Urinary bladder (tissue), 4 donors: Measurements from ENCODE around the gene CTBP1. TPM values are rescaled to one million over a fixed set of nuclear protein-coding genes. Genes with fewer than 3 reads are reported as not detected.

ENCODE experiments used
- DNase-seq: peaks from one replicate; pipeline ENCODE4 v3.0.0-alpha.2; 2015; ENCODE audit errors: extremely low spot score
- H3K27ac ChIP-seq: one replicate; pipeline ENCODE4 v1.5.1; 2013; ENCODE audit warnings: low read depth, mild to moderate bottlenecking, moderate library complexity
- H3K36me3 ChIP-seq: one replicate; pipeline ENCODE4 v1.6.1; 2013; ENCODE audit warnings: mild to moderate bottlenecking, moderate library complexity; ENCODE audit not compliant: insufficient read depth
- H3K4me1 ChIP-seq: one replicate; pipeline ENCODE4 v1.6.1; 2013; ENCODE audit warnings: mild to moderate bottlenecking, moderate library complexity; ENCODE audit not compliant: insufficient read depth
- H3K4me3 ChIP-seq: one replicate; pipeline ENCODE4 v1.5.1; 2013; ENCODE audit warnings: low read depth, low read length
- WGBS: extraction: QIAGEN DNeasy Blood & Tissue Kit; methylation state at CpG from one replicate; pipeline ENCODE4 v1.1.7; 2013; 5-methylcytosine and 5-hydroxymethylcytosine counted together
- polyA plus RNA-seq: library from polyadenylated mRNA; stranded (reverse); fragments of 200-250 nt; gene quantifications from one replicate; pipeline ENCODE4 v1.2.3, GENCODE V29; 2013
- total RNA-seq: library from RNA; depleted of rRNA; stranded (reverse); fragments of >200 nt; gene quantifications from one replicate; pipeline ENCODE4 v1.2.3, GENCODE V29; 2014
- donor health status: healthy with polysubstance abuse.
- donor health status: healthy.

Gene CTBP1
- total and polyA plus RNA-seq, 2 donors = 85.9 to 140 TPM

DNA sequence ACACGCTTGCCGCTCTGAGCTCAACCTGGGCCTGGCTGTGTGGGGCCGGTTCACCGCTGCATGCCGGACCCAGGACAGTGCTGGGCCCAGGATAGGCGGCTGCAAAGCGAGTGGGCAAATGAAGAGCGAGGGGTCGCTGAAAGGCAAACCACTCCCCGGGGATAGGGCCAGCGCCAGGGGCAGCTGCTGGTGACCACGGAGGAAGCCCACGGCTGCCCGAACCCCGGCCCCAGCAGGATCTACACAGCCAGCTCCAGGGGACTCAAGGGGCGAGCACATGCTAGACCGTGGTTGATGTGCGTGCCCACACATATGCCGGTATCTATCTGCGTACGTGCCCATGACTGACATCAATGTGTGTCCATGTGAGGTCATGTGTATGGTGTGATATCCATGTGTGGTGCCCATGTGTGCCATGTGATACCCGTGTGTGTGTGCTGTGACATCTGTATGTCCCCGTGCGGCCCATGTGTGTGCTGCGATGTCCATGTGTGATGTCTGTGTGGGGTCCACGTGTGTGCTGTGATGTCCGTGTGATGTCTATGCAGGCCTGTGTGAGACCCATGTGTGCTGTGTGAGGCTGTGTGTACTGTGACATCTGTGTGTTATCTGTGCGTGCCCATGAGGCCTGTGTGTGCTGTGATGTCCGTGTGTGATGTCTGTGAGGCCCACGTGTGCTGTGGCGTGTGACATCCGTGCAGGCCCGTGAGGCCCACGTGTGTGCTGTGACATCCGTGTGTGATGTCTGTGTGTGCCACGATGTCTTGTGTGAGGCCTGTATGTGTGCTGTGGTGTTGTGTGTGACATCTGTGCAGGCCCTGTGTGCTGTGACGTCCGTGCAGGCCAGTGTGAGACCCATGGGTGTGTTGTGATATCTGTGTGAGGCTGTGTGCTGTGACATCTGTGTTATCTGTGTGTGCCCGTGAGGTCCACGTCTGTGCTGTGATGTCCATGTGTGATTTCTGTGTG, 24.8 kb downstream of the CTBP1 start:
- no peak for DNase-seq
- no peak overlapping the region for H3K4me3 ChIP-seq
- no peaks in the 10 kb centered on the region for H3K4me1 ChIP-seq
- no peak overlapping the region for H3K27ac ChIP-seq
- peaks cover 8% of the 10 kb centered on the region for H3K36me3 ChIP-seq
- WGBS = 94% methylated on average over 40 of the region's 40 CpGs

DNA sequence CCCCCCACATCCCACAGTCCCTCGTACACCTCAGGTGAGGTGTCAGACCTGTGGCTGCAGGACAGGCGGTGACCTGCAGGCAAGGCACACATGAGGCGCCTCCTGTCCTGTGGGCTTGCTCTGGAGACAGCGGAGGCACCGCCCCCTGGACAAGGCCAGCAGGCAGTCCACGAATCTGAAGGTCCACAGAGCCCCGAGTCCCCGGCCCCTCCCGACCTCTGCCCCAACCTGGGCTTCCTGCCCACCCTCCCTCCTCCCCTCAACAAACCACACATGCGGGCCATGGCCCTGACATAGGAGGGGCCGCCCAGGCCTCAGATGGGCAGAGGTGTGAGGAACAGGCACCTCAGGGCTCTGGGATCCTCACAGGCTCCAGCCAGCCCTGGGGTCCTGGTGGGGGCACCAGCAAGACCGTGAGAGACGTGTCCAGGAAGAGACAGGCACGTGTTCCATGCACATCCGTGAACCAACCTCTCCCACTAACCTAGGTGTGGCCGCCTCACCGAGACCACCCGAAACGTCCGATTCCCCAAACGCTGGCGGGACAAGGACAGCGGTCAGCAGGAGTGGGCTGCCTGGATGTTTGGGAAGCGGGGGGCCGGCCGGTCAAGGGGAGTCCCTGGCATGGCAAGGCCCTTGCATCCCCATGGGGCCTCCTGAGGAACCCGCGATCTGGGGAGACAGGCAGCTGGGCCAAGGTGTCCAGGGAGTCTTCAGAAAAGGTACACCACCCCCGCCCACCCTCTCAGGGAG, 25.8 kb downstream of the CTBP1 start:
- WGBS = 87% methylated on average over 29 of the region's 29 CpGs
- Histone ChIP-seq H3K36me3 (peaks cover 8% of the 10 kb centered on the region), H3K27ac (no peak overlapping the region)

DNA sequence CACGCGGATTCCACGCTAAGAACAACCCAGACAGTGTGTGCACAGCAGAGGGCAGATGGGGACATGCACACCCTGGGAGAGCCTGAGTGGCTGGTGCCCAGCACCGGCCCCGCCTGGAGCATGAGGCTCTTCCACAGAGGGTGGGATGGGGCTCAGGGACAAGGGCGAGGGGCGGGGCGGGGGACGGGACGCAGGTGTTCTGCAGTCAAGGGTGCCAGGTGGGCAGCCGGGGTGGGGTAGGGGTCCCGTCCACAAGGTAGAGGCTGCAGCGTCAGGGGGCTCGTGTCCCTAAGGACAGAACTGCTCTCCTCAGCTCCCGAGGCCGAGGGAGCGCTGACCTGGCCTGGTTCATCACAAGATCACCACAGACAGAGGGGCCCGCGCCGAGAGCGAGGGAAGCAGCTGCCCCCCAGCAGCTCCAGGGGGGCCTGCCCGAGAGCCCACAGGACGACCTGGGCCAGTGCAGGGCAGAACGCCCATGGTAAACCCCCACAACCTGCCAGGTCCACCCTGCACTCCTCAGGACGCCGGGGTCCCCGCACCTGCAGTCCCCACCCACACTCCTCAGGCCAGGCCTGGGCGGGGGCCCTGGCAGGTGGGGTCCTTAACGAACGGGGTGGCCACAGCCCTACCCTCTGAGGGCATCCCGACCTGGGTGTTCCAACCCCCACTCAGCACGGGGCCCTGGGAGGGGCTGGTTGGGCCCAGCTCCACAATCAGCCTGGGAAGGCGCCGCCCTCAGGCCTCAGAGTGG, 26.7 kb downstream of the CTBP1 start:
- H3K4me1 ChIP-seq = peaks cover 3% of the 10 kb centered on the region
- H3K27ac ChIP-seq = no peak overlapping the region
- DNase-seq = no peak
- H3K4me3 ChIP-seq = no peak overlapping the region
- H3K36me3 ChIP-seq = peaks cover 8% of the 10 kb centered on the region
- WGBS = 92% methylated on average over 34 of the region's 34 CpGs

More for the DNA sequence above, 25.8 kb downstream of the CTBP1 start:
- no peak overlapping the region for H3K4me3 ChIP-seq
- no peak for DNase-seq
- no peaks in the 10 kb centered on the region for H3K4me1 ChIP-seq

DNA sequence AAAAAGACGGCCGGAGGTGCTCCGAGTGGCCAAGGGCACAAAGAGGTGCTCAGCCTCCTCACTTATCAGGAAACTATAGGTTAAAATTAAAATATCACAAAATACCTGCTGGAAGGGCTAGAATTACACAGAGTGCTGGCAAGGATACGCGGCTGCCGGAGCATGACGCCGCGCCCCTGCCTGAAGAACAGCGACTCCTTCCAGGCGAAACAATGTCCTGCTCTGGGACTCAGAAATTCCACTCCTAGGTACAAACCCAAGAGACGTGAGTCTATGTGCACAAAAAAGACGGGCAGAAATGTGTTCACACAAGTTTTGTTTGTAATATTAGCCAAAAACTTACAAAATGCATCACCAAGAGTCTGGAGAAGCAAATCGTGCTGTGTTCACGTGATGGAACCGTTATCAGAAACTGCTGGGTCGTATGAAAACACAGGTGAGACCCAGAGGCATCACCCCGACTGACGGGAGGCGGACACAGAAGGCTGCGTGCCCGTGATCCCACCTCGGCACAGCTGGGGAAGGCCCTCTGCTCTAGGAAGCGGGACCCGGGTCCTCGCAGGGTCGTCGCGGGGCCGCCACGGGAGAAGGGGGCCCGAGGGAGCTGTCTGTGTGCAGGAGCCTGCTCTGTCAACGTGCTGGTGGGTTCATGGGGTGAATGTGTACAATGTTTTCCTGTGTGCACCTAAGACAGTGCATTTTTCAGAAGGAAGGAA, 27.6 kb downstream of the CTBP1 start:
- Histone ChIP-seq H3K36me3 (peaks cover 8% of the 10 kb centered on the region), H3K4me3 (no peak overlapping the region), H3K27ac (no peak overlapping the region), H3K4me1 (peaks cover 3% of the 10 kb centered on the region)
- DNase-seq = no peak
- 91% methylated on average over 33 of the region's 33 CpGs for WGBS

DNA sequence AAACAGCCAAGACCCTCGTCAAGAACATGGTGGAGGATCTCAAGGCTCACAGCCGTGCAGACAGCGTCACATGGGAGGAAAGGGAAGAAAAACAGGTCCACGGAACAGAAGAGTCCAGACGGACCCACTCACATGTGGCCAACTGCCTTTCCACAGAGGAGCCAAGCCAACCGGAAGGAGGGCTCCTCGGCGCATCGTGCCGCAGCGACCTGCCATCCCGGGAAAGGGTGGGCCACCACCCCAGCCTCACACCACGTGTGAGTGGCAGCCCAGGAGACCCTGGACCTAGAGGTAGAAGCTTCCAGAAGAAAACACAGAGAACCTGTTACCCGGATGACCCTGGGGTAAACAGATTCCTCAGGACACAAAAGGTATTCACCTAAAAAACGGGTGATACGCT, 28.4 kb downstream of the CTBP1 start:
- peaks cover 8% of the 10 kb centered on the region for H3K36me3 ChIP-seq
- WGBS = 93% methylated on average over 16 of the region's 16 CpGs
- no peak overlapping the region for H3K27ac ChIP-seq
- DNase-seq = no peak
- peaks cover 3% of the 10 kb centered on the region for H3K4me1 ChIP-seq
- no peak overlapping the region for H3K4me3 ChIP-seq

DNA sequence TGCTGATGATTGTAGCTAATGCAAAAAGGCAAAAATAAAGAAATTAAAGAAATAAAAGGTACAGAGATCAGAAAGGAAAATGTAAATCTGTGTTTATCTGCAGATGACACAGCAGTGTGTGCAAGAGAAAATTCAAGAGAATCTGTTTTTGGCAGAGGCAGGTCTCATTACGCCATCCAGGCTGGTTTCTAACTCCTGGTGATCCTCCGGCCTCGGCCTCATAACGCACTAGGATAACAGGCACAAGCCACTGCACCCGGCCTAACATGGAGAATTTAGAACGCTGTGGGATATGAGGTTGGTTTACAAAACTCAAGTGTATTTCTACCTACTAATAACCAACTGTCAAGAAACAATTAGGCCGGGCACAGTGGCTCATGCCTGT, 29.4 kb downstream of the CTBP1 start:
- H3K36me3 ChIP-seq = peaks cover 10% of the 10 kb centered on the region

DNA sequence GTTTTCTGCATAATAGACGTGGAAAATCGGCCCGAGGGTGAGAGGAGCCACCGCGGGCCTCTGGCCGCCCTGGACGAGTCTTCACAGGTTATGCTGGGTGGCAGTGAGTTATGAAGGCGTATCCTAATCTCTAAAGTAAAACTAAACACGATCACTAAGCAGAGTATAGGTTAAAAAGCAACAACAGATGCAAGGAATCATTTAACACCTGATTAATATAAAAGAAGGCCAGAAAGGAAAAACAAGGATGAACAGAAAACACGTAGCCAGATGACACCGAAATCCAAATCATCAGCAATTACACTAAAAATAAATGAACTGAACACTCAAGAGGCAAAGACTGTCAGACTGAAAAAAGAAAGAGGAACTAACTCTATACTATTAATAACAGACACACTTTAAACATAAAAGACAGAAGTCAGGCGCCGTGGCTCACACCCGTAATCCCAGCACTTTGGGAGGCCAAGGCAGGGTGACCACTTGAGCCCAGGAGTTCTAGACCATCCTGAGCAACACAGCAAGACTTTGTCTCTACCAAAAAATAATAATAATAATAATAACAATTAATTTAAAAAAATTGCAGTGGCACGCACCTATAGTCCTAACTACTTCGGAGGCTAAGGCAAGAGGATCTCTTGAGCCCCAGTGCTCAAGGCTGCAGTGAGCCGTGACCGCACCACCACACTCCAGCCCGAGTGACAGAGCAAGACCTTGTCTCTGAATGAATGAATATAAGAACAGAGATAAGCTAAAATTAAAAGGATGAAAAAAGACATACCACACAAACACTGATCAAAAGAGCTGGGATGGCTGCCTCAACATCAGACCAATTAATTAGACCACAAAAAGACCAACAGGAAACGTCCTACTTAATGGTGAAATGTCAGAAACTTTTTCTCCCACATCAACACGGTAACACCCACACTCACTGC, 30.0 kb downstream of the CTBP1 start:
- Histone ChIP-seq H3K27ac (no peak overlapping the region), H3K4me3 (no peak overlapping the region), H3K36me3 (peaks cover 9% of the 10 kb centered on the region), H3K4me1 (peaks cover 3% of the 10 kb centered on the region)
- WGBS = 77% methylated on average over 21 of the region's 21 CpGs
- no peak for DNase-seq

More for the DNA sequence above, 29.4 kb downstream of the CTBP1 start:
- no peak for DNase-seq
- 91% methylated on average over 7 of the region's 7 CpGs for WGBS
- Histone ChIP-seq H3K27ac (no peak overlapping the region), H3K4me3 (no peak overlapping the region), H3K4me1 (peaks cover 3% of the 10 kb centered on the region)

DNA sequence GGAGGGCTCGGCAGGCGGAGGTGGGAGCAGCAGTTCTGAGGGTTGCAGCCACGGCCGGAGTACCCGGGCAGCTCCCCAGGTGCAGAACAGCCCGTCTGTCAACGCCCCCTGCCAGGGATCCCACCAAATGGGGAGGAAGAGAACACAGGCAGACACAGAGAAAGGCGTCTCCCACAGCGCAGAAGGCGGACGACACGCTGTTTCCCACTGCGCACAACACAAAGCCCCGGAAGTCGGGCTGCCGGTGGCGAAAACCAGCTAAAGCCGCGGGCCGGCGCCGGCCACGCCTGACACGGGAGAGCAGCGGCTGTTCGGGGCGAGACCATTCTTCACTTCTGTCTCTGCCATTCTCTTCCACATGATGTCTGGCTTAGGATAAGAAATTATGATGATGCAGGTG, 31.6 kb downstream of the CTBP1 start:
- Histone ChIP-seq H3K36me3 (peaks cover 7% of the 10 kb centered on the region), H3K4me3 (no peak overlapping the region), H3K27ac (no peak overlapping the region), H3K4me1 (peaks cover 3% of the 10 kb centered on the region)
- WGBS = 93% methylated on average over 27 of the region's 27 CpGs
- DNase-seq = no peak

DNA sequence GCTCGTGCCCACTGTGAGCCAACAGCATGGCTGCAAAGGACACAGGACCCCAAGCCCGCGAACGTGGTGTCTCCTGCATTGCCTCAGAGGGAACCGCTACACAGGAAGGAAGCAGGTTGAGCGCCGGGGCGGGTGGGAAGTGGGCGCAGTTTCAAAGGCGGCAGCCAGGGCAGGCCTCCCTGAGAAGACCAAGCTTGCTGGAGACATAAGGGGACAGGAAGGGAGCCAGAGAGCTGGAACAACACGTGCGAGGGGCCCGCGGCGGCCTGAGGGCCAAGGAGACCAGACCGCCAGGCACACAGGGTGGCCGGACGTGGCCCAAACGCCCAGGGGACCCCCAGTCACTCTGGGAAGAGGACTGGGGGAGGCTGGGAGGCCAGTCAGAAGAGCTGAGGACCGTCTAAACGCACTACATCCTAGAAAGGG, 32.0 kb downstream of the CTBP1 start:
- Histone ChIP-seq H3K36me3 (peaks cover 9% of the 10 kb centered on the region), H3K27ac (no peak overlapping the region), H3K4me1 (peaks cover 3% of the 10 kb centered on the region), H3K4me3 (no peak overlapping the region)
- DNase-seq = no peak
- 73% methylated on average over 21 of the region's 21 CpGs for WGBS

DNA sequence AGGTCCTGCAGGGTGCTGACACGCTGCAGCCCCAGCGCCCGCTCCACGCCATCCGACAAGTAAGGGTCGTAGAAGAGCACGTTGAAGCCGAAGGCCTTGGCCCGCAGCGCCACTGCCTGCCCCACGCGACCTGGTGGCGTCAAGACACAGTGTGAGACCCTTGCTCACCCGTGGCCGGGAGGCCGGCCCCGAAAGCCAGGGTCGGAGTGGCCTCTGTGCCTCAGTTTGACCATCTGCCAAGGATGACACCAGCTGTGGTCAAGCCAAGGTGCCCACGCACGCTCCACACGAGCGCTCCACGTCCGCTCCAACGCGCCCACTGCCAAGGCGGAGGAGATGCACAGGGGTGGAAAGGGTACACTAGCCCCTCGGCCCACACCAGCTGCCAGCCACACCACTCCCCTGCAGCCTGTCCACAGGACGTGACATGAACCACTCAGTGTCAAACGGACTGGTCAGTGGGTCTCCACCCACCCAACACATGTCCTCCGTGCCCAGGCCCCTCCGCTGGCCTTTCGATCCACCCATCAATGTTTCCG, 32.8 kb downstream of the CTBP1 start:
- no peak overlapping the region for H3K27ac ChIP-seq
- WGBS = 94% methylated on average over 34 of the region's 34 CpGs
- H3K36me3 ChIP-seq = peaks cover 7% of the 10 kb centered on the region
- no peak for DNase-seq
- no peak overlapping the region for H3K4me3 ChIP-seq
- peaks cover 3% of the 10 kb centered on the region for H3K4me1 ChIP-seq

DNA sequence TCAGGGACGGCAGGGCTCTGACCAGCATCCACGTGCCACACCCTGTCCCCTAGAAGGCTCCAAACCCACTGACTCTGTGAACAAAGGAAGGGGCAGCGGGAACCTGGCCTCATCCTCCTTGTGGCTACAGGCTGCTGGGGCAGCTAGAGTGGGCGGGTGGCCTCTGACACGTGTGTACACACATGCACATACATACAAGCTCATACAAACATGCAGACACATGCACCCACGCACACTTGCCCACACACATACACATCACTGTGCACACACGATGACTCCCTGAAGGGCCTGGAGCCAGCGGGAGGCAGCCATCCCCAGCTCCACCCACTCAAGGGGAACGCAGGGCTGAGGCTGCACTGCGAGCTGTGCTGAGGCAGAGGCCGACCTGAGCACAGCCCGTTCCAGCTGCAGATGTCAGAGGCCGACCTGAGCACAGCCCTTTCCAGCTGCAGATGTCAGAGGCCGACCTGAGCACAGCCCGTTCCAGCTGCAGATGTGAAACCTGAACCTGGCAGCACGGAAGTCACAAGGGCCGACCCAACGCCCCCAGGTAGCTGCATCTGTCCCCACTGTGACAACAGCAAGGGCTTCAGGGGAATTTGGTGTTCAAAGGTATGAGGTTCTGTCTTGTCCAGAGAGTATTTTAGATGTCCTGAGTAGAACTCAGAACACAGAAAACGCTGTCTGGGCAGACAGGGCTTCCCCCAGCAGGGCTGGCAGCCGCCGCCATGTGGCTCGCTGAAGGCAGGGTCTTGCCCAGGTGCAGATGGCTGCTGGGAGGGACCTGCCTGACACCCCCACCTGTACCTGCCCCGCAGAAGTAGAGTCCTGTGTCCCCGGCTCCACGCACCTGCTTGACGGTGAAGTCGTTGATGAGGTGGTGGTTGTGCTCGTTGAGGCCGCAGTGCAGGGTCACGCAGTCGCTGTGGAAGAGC, 33.5 kb downstream of the CTBP1 start:
- whole genome bisulfite sequencing = 78% methylated on average over 31 of the region's 31 CpGs
- Histone ChIP-seq H3K4me1 (peaks cover 3% of the 10 kb centered on the region), H3K27ac (no peak overlapping the region), H3K36me3 (peaks cover 7% of the 10 kb centered on the region), H3K4me3 (no peak overlapping the region)
- no peak for DNase-seq
